Caco-2 (cell line): ENCODE measurements around the gene POLR3G. TPM values are rescaled to one million over a fixed set of nuclear protein-coding genes. Genes with fewer than 3 reads are reported as not detected.

Experiments used
- BruUV-seq: library from RNA; stranded (reverse); fragments of 400-500 nt; replicated peaks from 2 replicates; lab custom pipeline; 2021; lab: Mats Ljungman, UMichigan
- CTCF ChIA-PET: fragments of 300-600 bp; sonication (Branson Sonifier 250); formaldehyde crosslinking; loops from one replicate; lab custom pipeline; 2022; ENCODE audit warnings: antibody characterized with exemption; lab: Charles Lee
- POLR2A ChIA-PET: fragments of 300-600 bp; sonication (Branson Sonifier 250); formaldehyde crosslinking; loops from one replicate; lab custom pipeline; 2022; ENCODE audit warnings: antibody characterized with exemption; lab: Charles Lee
- DNase-seq, 2 experiments: peaks; one replicate each; pipeline versions ENCODE4 v3.0.0 to v3.0.0-alpha.2; 2020 to 2022
- H3K27me3 ChIP-seq: replicated peaks from 2 replicates; pipeline ENCODE4 v1.6.0; 2011; ENCODE audit warnings: low read length; ENCODE audit not compliant: control insufficient read depth, insufficient read depth
- H3K36me3 ChIP-seq: 2 replicates; pipeline ENCODE4 v1.5.1; 2011; ENCODE audit warnings: low read length; ENCODE audit not compliant: control insufficient read depth, insufficient read depth
- H3K4me1 ChIP-seq: fragments of 250-450 bp; sonication (Bioruptor Pico); 2 replicates; pipeline ENCODE4 v1.5.1; 2020; ENCODE audit warnings: mild to moderate bottlenecking
- H3K4me3 ChIP-seq: 2 replicates; pipeline ENCODE4 v1.5.1; 2011; ENCODE audit warnings: low read depth, mild to moderate bottlenecking, control low read depth, low read length
- H3K9me3 ChIP-seq: fragments of 250-450 bp; sonication (Bioruptor Pico); 2 replicates; pipeline ENCODE4 v1.5.1; 2020; ENCODE audit warnings: mild to moderate bottlenecking, moderate library complexity
- H3K27ac Mint-ChIP-seq: one replicate; pipeline ENCODE4 v1.8.0; 2022; ENCODE audit warnings: mixed read lengths; ENCODE audit not compliant: unreplicated experiment
- H3K27me3 Mint-ChIP-seq: one replicate; pipeline ENCODE4 v1.8.0; 2022; ENCODE audit warnings: mixed read lengths; ENCODE audit not compliant: insufficient read depth, unreplicated experiment
- H3K36me3 Mint-ChIP-seq: one replicate; pipeline ENCODE4 v1.8.0; 2022; ENCODE audit warnings: mild to moderate bottlenecking, mixed read lengths; ENCODE audit not compliant: insufficient read depth, unreplicated experiment
- H3K4me1 Mint-ChIP-seq: one replicate; pipeline ENCODE4 v1.8.0; 2022; ENCODE audit warnings: low read depth, mixed read lengths; ENCODE audit not compliant: unreplicated experiment
- H3K4me3 Mint-ChIP-seq: one replicate; pipeline ENCODE4 v1.8.0; 2022; ENCODE audit warnings: mild to moderate bottlenecking, moderate library complexity, mixed read lengths; ENCODE audit not compliant: unreplicated experiment
- H3K9me3 Mint-ChIP-seq: one replicate; pipeline ENCODE4 v1.8.0; 2022; ENCODE audit warnings: mixed read lengths; ENCODE audit not compliant: unreplicated experiment
- intact Hi-C: fragments of 100-400 bp; cut with micrococcal nuclease; formaldehyde crosslinking; loops from one replicate; pipeline ENCODE4 v1.10.0; 2022; ENCODE audit not compliant: unreplicated experiment
- total RNA-seq: library from RNA; stranded (reverse); gene quantifications from 2 replicates; pipeline ENCODE4 v1.2.3, GENCODE V29; 2022
- TF ChIP-seq, protein P1 (sequence below), 2 experiments: fragments of 200-600 bp in 1 of 2; IDR thresholded peaks; 1 replicate in 1 of 2; 2 replicates in 1 of 2; pipeline versions ENCODE4 v1.5.1 to v1.8.0; 2011 to 2022; ENCODE audit warnings: antibody characterized with exemption in 1 of 2, control low read depth in 1 of 2, inconsistent platforms in 1 of 2, low read depth in 1 of 2, low read length in 1 of 2, mild to moderate bottlenecking in 1 of 2, moderate library complexity in 1 of 2; ENCODE audit not compliant: insufficient read depth in 1 of 2, severe bottlenecking in 1 of 2, unreplicated experiment in 1 of 2

The POLR3G gene
- total RNA-seq, 1 experiment from 2014 or later = 5.4 TPM

DNA sequence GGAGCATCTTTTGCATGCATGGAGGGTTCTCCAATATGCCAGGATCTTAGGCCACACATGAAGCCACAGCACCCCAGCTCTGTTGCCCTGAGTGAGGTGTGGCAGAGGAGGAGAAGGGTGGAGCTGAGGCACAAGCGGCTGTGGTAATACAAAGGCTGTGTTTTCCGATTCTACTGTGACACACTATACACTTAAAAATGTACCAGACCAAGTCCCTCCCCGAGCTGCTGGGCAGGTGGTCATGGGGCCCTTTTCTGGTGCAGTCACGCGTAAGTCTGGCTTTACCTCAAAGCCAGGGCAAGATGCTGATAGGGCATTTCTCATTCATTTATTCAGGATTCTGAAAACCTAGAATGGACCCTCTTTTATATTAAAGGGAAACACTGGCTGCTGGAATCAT is 87.7 kb downstream of the POLR3G start:
- H3K36me3 Mint-ChIP-seq = peaks cover 9% of the 10 kb centered on the region
- no TSS peak for BruUV-seq
- no peaks in the 10 kb centered on the region for H3K27me3 Mint-ChIP-seq
- TF ChIP-seq, protein P1, sequence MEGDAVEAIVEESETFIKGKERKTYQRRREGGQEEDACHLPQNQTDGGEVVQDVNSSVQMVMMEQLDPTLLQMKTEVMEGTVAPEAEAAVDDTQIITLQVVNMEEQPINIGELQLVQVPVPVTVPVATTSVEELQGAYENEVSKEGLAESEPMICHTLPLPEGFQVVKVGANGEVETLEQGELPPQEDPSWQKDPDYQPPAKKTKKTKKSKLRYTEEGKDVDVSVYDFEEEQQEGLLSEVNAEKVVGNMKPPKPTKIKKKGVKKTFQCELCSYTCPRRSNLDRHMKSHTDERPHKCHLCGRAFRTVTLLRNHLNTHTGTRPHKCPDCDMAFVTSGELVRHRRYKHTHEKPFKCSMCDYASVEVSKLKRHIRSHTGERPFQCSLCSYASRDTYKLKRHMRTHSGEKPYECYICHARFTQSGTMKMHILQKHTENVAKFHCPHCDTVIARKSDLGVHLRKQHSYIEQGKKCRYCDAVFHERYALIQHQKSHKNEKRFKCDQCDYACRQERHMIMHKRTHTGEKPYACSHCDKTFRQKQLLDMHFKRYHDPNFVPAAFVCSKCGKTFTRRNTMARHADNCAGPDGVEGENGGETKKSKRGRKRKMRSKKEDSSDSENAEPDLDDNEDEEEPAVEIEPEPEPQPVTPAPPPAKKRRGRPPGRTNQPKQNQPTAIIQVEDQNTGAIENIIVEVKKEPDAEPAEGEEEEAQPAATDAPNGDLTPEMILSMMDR (IDR thresholded peaks at IDR 0.05; ENCODE audit: insufficient read depth in 1 of 2, low read depth in 1 of 2, low read length in 1 of 2, severe bottlenecking in 1 of 2, unreplicated experiment in 1 of 2) = no peak
- Histone ChIP-seq H3K4me3 (no peak overlapping the region), H3K27me3 (no peaks in the 10 kb centered on the region), H3K36me3 (no peaks in the 10 kb centered on the region), H3K9me3 (no peaks in the 10 kb centered on the region), H3K4me1 (no peaks in the 10 kb centered on the region)
- no peak overlapping the region for H3K27ac Mint-ChIP-seq
- intact Hi-C loops = no loop called here
- H3K9me3 Mint-ChIP-seq = peaks cover 9% of the 10 kb centered on the region
- CTCF ChIA-PET = no interaction called here
- no peaks in the 10 kb centered on the region for H3K4me1 Mint-ChIP-seq
- no peak overlapping the region for H3K4me3 Mint-ChIP-seq
- DNase-seq = no peak
- POLR2A ChIA-PET = no interaction called here

DNA sequence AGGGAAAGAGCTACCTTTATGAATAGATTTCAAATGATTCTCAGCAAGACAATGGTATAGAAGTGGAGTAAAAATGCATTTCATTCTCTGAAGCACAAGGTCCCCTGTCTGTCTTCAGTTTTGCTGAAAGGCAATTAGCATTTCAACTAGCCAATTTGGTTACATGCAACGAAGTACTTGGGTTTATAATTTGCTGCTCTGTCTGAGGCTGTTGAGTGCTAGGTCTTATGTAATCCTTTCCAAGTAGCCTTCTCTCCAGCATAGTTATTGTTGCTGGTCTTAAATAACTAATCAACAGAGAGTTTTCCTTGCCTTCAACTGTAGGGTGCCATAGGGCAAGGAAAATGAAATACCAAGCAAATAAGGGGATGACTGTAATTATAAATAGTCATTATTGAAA is 88.4 kb downstream of the POLR3G start:
- H3K4me3 ChIP-seq = no peak overlapping the region
- intact Hi-C loops = no loop called here
- BruUV-seq = no TSS peak
- H3K36me3 Mint-ChIP-seq = peaks cover 9% of the 10 kb centered on the region
- no peak overlapping the region for H3K4me3 Mint-ChIP-seq
- H3K36me3 ChIP-seq = no peaks in the 10 kb centered on the region
- no peaks in the 10 kb centered on the region for H3K4me1 Mint-ChIP-seq
- peaks cover 2% of the 10 kb centered on the region for H3K27me3 Mint-ChIP-seq
- POLR2A ChIA-PET = no interaction called here
- CTCF ChIA-PET = no interaction called here
- no peak for DNase-seq
- H3K4me1 ChIP-seq = no peaks in the 10 kb centered on the region
- no peak overlapping the region for H3K27ac Mint-ChIP-seq
- no peaks in the 10 kb centered on the region for H3K27me3 ChIP-seq
- TF ChIP-seq, protein P1 (IDR thresholded peaks at IDR 0.05; ENCODE audit: insufficient read depth in 1 of 2, low read depth in 1 of 2, low read length in 1 of 2, severe bottlenecking in 1 of 2, unreplicated experiment in 1 of 2) = no peak
- H3K9me3 ChIP-seq = no peaks in the 10 kb centered on the region
- H3K9me3 Mint-ChIP-seq = peaks cover 9% of the 10 kb centered on the region

Other genes starting within 250 kb of the POLR3G start
- 38.5 and 42.7 TPM in 2 replicates for gene CETN3, start 65.1 kb upstream of the POLR3G start, total RNA-seq
- gene MBLAC2, start 93 bp upstream of the POLR3G start, total RNA-seq = 3.8 and 4.9 TPM in 2 replicates
- gene LYSMD3, start 54.7 kb downstream of the POLR3G start, total RNA-seq = 13.9 and 15.3 TPM in 2 replicates
- gene ADGRV1, start 83.9 kb downstream of the POLR3G start, total RNA-seq = 23.2 and 31.1 TPM in 2 replicates